HepG2 (cell line): ENCODE data around the gene LRP1B. TPM values are rescaled to one million over a fixed set of nuclear protein-coding genes. Genes with fewer than 3 reads are reported as not detected.

Source experiments
- ATAC-seq: fragments of 200-7000 bp; cut with Tn5 transposase; 3 replicates; pipeline ENCODE4 v1.9.1; 2020; ENCODE audit warnings: mild to moderate bottlenecking, moderate library complexity
- BruUV-seq: library from RNA; stranded (reverse); fragments of 400-500 nt; replicated peaks from 2 replicates; lab custom pipeline; 2021; lab: Mats Ljungman, UMichigan
- CTCF ChIA-PET: fragments of 300-600 bp; formaldehyde crosslinking; extraction: SDS; loops from one replicate; lab custom pipeline; 2021; ENCODE audit warnings: low total read pairs, inconsistent platforms, low intra/inter-chr PET ratio; lab: Yijun Ruan, JAX
- POLR2A ChIA-PET: fragments of 350-600 bp; sonication (Branson Sonifier 250); formaldehyde crosslinking; loops from one replicate; lab custom pipeline; 2020; ENCODE audit warnings: antibody characterized with exemption, inconsistent platforms; lab: Yijun Ruan, JAX
- DNase-seq: peaks from one replicate; pipeline ENCODE4 v3.0.0-alpha.2; 2015; ENCODE audit warnings: low spot score
- FAIRE-seq: peaks from 3 replicates; lab custom pipeline; 2011; peaks lifted over from hg19 to GRCh38; lab: Jason Lieb, UNC
- H2AFZ ChIP-seq: one replicate; pipeline ENCODE4 v1.6.1; 2011; ENCODE audit warnings: low read length, inconsistent platforms
- H3K27ac ChIP-seq: fragments of 300-600 bp; 3 replicates; pipeline ENCODE4 v1.8.0; 2011; ENCODE audit warnings: mixed run types, mild to moderate bottlenecking, mixed read lengths, low read length, inconsistent platforms; ENCODE audit not compliant: insufficient read depth; ENCODE audit errors: extremely low read length
- H3K27me3 ChIP-seq, 2 experiments: fragments of 200-600 bp in 1 of 2; 2 replicates in 1 of 2; 3 replicates in 1 of 2; pipeline versions ENCODE4 v1.6.0 to v1.8.0; 2011; ENCODE audit warnings: low read length in 2 of 2, mild to moderate bottlenecking in 2 of 2, moderate library complexity in 2 of 2, inconsistent platforms in 1 of 2; ENCODE audit not compliant: insufficient read depth in 2 of 2, control insufficient read depth in 1 of 2
- H3K36me3 ChIP-seq, 2 experiments: fragments of 200-600 bp in 1 of 2; replicated peaks in 1 of 2; 2 replicates in 1 of 2; 3 replicates in 1 of 2; pipeline versions ENCODE4 v1.5.1 to v1.8.0; 2011; ENCODE audit warnings: low read length in 2 of 2, inconsistent platforms in 1 of 2; ENCODE audit not compliant: insufficient read depth in 2 of 2, control insufficient read depth in 1 of 2
- H3K4me1 ChIP-seq: 2 replicates; pipeline ENCODE4 v1.5.1; 2012; ENCODE audit warnings: low read length, inconsistent platforms; ENCODE audit not compliant: insufficient read depth
- H3K4me2 ChIP-seq: 2 replicates; pipeline ENCODE4 v1.6.0; 2011; ENCODE audit warnings: low read depth, low read length, inconsistent platforms
- H3K4me3 ChIP-seq, 3 experiments: fragments of 200-600 bp in 1 of 3; sonication (generic), shearing (Covaris generic) in 1 of 3; replicated peaks in 1 of 3; 2 replicates each; pipeline ENCODE4 v1.5.1; 2011 to 2016; ENCODE audit warnings: low read length in 3 of 3, inconsistent platforms in 2 of 3, low read depth in 2 of 3, mild to moderate bottlenecking in 2 of 3, control low read depth in 1 of 3, mixed read lengths in 1 of 3; ENCODE audit not compliant: insufficient read depth in 1 of 3
- H3K79me2 ChIP-seq: one replicate; pipeline ENCODE4 v1.6.1; 2011; ENCODE audit warnings: low read length, inconsistent platforms; ENCODE audit not compliant: insufficient read depth
- H3K9ac ChIP-seq: 2 replicates; pipeline ENCODE4 v1.6.0; 2011; ENCODE audit warnings: mild to moderate bottlenecking, low read depth, low read length, inconsistent platforms; ENCODE audit not compliant: insufficient read depth
- H3K9me3 ChIP-seq: 2 replicates; pipeline ENCODE4 v1.5.1; 2012; ENCODE audit warnings: mild to moderate bottlenecking, low read length
- H4K20me1 ChIP-seq: 2 replicates; pipeline ENCODE4 v1.6.0; 2011; ENCODE audit warnings: inconsistent platforms, mild to moderate bottlenecking, low read length, moderate library complexity; ENCODE audit not compliant: insufficient read depth
- ARID2 ChIP-seq: sonication (generic); formaldehyde crosslinking; IDR thresholded peaks from 2 replicates; pipeline ENCODE4 v1.8.1; 2022; ENCODE audit warnings: mild to moderate bottlenecking, missing genetic modification reagents, borderline replicate concordance
- ATF3 ChIP-seq: sonication (generic); formaldehyde crosslinking; IDR thresholded peaks from 2 replicates; pipeline ENCODE4 v1.4.0; 2020; ENCODE audit warnings: missing genetic modification reagents
- GRHL1 ChIP-seq: sonication (generic); formaldehyde crosslinking; conservative IDR thresholded peaks from 2 replicates; pipeline ENCODE4 v1.8.0; 2022; ENCODE audit warnings: missing genetic modification reagents
- HNF4G ChIP-seq, 2 experiments: sonication (generic) in 1 of 2; formaldehyde crosslinking in 1 of 2; IDR thresholded peaks; 2 replicates each; pipeline versions ENCODE4 v1.4.0 to v1.6.1; 2011 to 2020; ENCODE audit warnings: borderline replicate concordance in 2 of 2, low read depth in 2 of 2, mild to moderate bottlenecking in 2 of 2, low read length in 1 of 2, missing genetic modification reagents in 1 of 2, moderate library complexity in 1 of 2
- HNRNPUL1 ChIP-seq: fragments of 200-400 bp; formaldehyde crosslinking; IDR thresholded peaks from 2 replicates; pipeline ENCODE4 v1.6.1; 2017; ENCODE audit warnings: low read depth, mild to moderate bottlenecking, low read length, moderate library complexity
- IKZF4 ChIP-seq: sonication (generic); formaldehyde crosslinking; IDR thresholded peaks from 2 replicates; pipeline ENCODE4 v1.5.1; 2020; ENCODE audit warnings: borderline replicate concordance, mild to moderate bottlenecking, low read depth, missing genetic modification reagents; ENCODE audit errors: not compliant biosample characterization
- KAT2B ChIP-seq: fragments of 150-350 bp; IDR thresholded peaks from 2 replicates; pipeline ENCODE4 v1.6.1; 2014; ENCODE audit warnings: low read depth, low read length, borderline replicate concordance
- KMT2B ChIP-seq: IDR thresholded peaks from 2 replicates; pipeline ENCODE4 v1.6.1; 2016; ENCODE audit warnings: missing genetic modification reagents, missing compliant biosample characterization
- SSRP1 ChIP-seq: IDR thresholded peaks from 2 replicates; pipeline ENCODE4 v1.6.1; 2016; ENCODE audit warnings: control low read depth
- THAP11 ChIP-seq: IDR thresholded peaks from 2 replicates; pipeline ENCODE4 v1.6.1; 2016; ENCODE audit warnings: missing biosample characterization, missing genetic modification reagents
- ZBTB21 ChIP-seq: sonication (generic); formaldehyde crosslinking; IDR thresholded peaks from 2 replicates; pipeline ENCODE4 v1.4.0; 2020; ENCODE audit warnings: missing genetic modification reagents
- ZNF550 ChIP-seq: sonication (generic); formaldehyde crosslinking; IDR thresholded peaks from 2 replicates; pipeline ENCODE4 v1.4.0; 2020; ENCODE audit warnings: mild to moderate bottlenecking, missing genetic modification reagents, borderline replicate concordance
- ZNF772 ChIP-seq: sonication (generic); formaldehyde crosslinking; IDR thresholded peaks from 2 replicates; pipeline ENCODE4 v1.5.0; 2020; ENCODE audit warnings: mild to moderate bottlenecking, missing genetic modification reagents
- WGBS: methylation state at CpG from one replicate; pipeline ENCODE4 v1.1.6; 2017; ENCODE audit warnings: low lambda C conversion rate; 5-methylcytosine and 5-hydroxymethylcytosine counted together
- in situ Hi-C: cut with HindIII; loops from 2 replicates; pipeline ENCODE4 v1.10.0; 2017; ENCODE audit warnings: low pct_unique_long_range_greater_than_20kb; ENCODE audit not compliant: extremely low pct_ligation_motif_present
- intact Hi-C: fragments of 100-400 bp; cut with micrococcal nuclease; formaldehyde crosslinking; loops from one replicate; pipeline ENCODE4 v1.10.0; 2022; ENCODE audit not compliant: unreplicated experiment
- polyA plus RNA-seq, 8 experiments: library from polyadenylated mRNA; depleted of rRNA in 3 of 8; stranded (reverse) in 7 of 8; unstranded in 1 of 8; fragments of >200 nt; fragmentation: Illumina TruSeq in 4 of 8; extraction: Trizol in 4 of 8; gene quantifications; 2 replicates each; pipeline versions ENCODE4 v1.2.1 to v1.2.3, GENCODE V29; 2011 to 2016; ENCODE audit warnings: low read depth in 4 of 8, missing spikeins in 1 of 8, mixed read lengths in 1 of 8; ENCODE audit not compliant: insufficient read depth in 1 of 8
- total RNA-seq, 5 experiments: library from RNA; depleted of rRNA; stranded (reverse); fragments of >200 nt; fragmentation: Illumina TruSeq; extraction: Trizol; gene quantifications; 2 replicates each; pipeline ENCODE4 v1.2.3, GENCODE V29; 2016; ENCODE audit warnings: low read depth in 1 of 5
- TF ChIP-seq, protein P1 (sequence below): sonication (generic); formaldehyde crosslinking; IDR thresholded peaks from 2 replicates; pipeline ENCODE4 v1.8.1; 2023; ENCODE audit warnings: mild to moderate bottlenecking, missing genetic modification reagents
- TF ChIP-seq, protein P2 (sequence below): sonication (generic); formaldehyde crosslinking; IDR thresholded peaks from 2 replicates; pipeline ENCODE4 v1.4.0; 2020; ENCODE audit warnings: missing genetic modification reagents
- TF ChIP-seq, protein P3 (sequence below): sonication (generic); formaldehyde crosslinking; IDR thresholded peaks from 2 replicates; pipeline ENCODE4 v1.8.1; 2023; ENCODE audit warnings: missing genetic modification reagents, mild to moderate bottlenecking, borderline replicate concordance
- TF ChIP-seq, protein P4 (sequence below): sonication (generic); formaldehyde crosslinking; IDR thresholded peaks from 2 replicates; pipeline ENCODE4 v1.5.0; 2020; ENCODE audit warnings: mild to moderate bottlenecking, missing genetic modification reagents, moderate library complexity

Gene LRP1B
- total and polyA plus RNA-seq, 2 of the 13 experiments (the other 11 are each of a cell fraction or from before 2014, with no cell fraction given): 0.04 TPM; not detected in 1

- POLR2A ChIA-PET: no interaction called here
- Histone ChIP-seq H2AFZ (no peak overlapping the region), H3K4me1 (no peaks in the 10 kb centered on the region), H3K4me2 (no peak overlapping the region), H4K20me1 (no peaks in the 10 kb centered on the region), H3K27me3 (no peaks in the 10 kb centered on the region; a peak in 1 of 5 replicates), H3K36me3 (no peaks in the 10 kb centered on the region), H3K4me3 (no peak overlapping the region), H3K27ac (no peak overlapping the region), H3K9me3 (no peaks in the 10 kb centered on the region), H3K79me2 (no peaks in the 10 kb centered on the region), H3K9ac (no peak overlapping the region)
- TF ChIP-seq, protein P1, sequence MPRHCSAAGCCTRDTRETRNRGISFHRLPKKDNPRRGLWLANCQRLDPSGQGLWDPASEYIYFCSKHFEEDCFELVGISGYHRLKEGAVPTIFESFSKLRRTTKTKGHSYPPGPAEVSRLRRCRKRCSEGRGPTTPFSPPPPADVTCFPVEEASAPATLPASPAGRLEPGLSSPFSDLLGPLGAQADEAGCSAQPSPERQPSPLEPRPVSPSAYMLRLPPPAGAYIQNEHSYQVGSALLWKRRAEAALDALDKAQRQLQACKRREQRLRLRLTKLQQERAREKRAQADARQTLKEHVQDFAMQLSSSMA: no peak
- no peak for TF ChIP-seq THAP11 (CRISPR knock-in tag)
- TF ChIP-seq GRHL1 (CRISPR knock-in tag): no peak
- no peak for TF ChIP-seq HNRNPUL1
- no peak for TF ChIP-seq HNF4G (IDR thresholded peaks at IDR 0.05; ENCODE audit: borderline replicate concordance, low read depth, low read length)
- no peak for TF ChIP-seq HNF4G (CRISPR knock-in tag; IDR thresholded peaks at IDR 0.05; ENCODE audit: borderline replicate concordance, low read depth)
- no peak for TF ChIP-seq ZNF550 (CRISPR knock-in tag)
- TF ChIP-seq SSRP1 (CRISPR knock-in tag): no peak
- no peak for TF ChIP-seq KMT2B
- TF ChIP-seq, protein P2, sequence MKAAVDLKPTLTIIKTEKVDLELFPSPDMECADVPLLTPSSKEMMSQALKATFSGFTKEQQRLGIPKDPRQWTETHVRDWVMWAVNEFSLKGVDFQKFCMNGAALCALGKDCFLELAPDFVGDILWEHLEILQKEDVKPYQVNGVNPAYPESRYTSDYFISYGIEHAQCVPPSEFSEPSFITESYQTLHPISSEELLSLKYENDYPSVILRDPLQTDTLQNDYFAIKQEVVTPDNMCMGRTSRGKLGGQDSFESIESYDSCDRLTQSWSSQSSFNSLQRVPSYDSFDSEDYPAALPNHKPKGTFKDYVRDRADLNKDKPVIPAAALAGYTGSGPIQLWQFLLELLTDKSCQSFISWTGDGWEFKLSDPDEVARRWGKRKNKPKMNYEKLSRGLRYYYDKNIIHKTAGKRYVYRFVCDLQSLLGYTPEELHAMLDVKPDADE (CRISPR knock-in tag): no peak
- TF ChIP-seq KAT2B: no peak
- TF ChIP-seq, protein P3, sequence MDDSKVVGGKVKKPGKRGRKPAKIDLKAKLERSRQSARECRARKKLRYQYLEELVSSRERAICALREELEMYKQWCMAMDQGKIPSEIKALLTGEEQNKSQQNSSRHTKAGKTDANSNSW (CRISPR knock-in tag): no peak
- TF ChIP-seq ATF3 (CRISPR knock-in tag): no peak
- no peak for TF ChIP-seq ZBTB21 (CRISPR knock-in tag)
- TF ChIP-seq ZNF772 (CRISPR knock-in tag): no peak
- no peak for TF ChIP-seq ARID2 (CRISPR knock-in tag)
- TF ChIP-seq IKZF4 (CRISPR knock-in tag): no peak
- TF ChIP-seq, protein P4, sequence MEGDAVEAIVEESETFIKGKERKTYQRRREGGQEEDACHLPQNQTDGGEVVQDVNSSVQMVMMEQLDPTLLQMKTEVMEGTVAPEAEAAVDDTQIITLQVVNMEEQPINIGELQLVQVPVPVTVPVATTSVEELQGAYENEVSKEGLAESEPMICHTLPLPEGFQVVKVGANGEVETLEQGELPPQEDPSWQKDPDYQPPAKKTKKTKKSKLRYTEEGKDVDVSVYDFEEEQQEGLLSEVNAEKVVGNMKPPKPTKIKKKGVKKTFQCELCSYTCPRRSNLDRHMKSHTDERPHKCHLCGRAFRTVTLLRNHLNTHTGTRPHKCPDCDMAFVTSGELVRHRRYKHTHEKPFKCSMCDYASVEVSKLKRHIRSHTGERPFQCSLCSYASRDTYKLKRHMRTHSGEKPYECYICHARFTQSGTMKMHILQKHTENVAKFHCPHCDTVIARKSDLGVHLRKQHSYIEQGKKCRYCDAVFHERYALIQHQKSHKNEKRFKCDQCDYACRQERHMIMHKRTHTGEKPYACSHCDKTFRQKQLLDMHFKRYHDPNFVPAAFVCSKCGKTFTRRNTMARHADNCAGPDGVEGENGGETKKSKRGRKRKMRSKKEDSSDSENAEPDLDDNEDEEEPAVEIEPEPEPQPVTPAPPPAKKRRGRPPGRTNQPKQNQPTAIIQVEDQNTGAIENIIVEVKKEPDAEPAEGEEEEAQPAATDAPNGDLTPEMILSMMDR (CRISPR knock-in tag): no peak
- intact Hi-C loops: no loop called here
- CTCF ChIA-PET: no interaction called here
- no TSS peak for BruUV-seq
- in situ Hi-C loops: no loop called here
- DNase-seq: no peak
- no peak for FAIRE-seq
- WGBS: 30% methylated on average over 4 of the region's 4 CpGs
- no peak for ATAC-seq
Measured at GRCh38 chr2:141534666-141535362, 596.0 kb downstream of the LRP1B start.
